ENCODE measurements around the gene MALRD1. TPM values are rescaled to one million over a fixed set of nuclear protein-coding genes. Genes with fewer than 3 reads are reported as not detected.

The MALRD1 gene
- total RNA-seq, 4 donors from 2014 or later, result 1.1 to 6.2 TPM; not detected in 2

DNA sequence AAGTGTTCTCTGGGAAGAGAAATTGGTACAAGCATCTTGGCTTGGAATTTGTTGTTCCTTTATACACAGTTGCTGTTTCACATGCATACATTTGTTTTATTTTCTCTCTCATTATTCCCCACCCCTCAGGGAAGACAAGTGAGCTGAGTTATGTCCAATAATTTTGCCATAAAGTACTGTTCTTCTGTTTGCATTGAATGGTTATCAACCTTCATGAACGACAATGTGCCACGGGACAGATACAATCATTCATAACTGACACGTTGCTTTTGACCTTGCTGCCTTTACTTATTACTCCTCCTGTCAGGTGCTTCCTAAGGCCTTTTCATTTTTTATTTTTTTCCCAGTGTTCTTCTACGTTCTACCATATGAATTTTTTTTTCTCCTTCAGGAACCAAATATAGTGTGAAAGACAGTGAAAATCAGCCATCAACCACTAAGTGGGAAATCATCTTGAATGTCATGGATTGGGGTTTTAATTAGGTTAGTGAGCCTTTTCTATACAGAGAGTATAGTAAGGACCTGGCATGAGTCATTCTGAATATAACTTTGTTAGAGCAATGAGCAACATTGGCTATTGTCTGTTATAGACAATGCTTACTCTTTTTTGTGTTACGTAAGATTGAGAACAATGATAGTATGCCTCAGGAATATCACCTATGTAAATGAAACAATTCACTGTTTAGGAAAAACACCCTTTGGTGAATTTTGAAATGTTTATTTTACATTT lies 383.2 kb downstream of the MALRD1 start:
- intact Hi-C loops (cut with DNase I; ENCODE audit: low total_unique reads), result no loop called here
- TF ChIP-seq POLR2A (IDR thresholded peaks at IDR 0.05), result no peak
- TF ChIP-seq, protein P1, sequence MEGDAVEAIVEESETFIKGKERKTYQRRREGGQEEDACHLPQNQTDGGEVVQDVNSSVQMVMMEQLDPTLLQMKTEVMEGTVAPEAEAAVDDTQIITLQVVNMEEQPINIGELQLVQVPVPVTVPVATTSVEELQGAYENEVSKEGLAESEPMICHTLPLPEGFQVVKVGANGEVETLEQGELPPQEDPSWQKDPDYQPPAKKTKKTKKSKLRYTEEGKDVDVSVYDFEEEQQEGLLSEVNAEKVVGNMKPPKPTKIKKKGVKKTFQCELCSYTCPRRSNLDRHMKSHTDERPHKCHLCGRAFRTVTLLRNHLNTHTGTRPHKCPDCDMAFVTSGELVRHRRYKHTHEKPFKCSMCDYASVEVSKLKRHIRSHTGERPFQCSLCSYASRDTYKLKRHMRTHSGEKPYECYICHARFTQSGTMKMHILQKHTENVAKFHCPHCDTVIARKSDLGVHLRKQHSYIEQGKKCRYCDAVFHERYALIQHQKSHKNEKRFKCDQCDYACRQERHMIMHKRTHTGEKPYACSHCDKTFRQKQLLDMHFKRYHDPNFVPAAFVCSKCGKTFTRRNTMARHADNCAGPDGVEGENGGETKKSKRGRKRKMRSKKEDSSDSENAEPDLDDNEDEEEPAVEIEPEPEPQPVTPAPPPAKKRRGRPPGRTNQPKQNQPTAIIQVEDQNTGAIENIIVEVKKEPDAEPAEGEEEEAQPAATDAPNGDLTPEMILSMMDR (IDR thresholded peaks at IDR 0.05), result no peak
- no peak overlapping the region for H3K4me3 ChIP-seq

DNA sequence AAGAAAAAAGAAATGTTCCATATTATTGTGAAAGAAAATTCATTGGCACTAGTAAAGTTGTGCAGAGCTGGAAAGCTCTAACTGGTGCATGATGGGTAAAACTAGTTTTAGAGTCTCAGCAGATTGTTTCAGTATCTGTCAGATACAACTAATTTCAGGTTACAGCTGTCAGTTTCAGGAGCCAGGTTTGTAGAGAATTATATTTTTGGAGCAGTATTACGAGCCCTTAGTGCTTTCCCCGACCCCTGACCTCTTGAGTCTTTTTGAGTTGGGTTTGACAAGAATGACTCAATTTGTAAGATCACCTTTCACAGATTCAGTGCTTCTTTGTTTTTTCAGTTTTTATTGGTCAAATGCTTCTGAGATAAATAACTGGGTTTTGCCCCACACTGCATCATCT lies 401.3 kb downstream of the MALRD1 start:
- intact Hi-C loops (cut with DNase I; ENCODE audit: low total_unique reads), result no loop called here
- DNase-seq, result no peak
- no peaks in the 10 kb centered on the region for H3K36me3 ChIP-seq
- TF ChIP-seq, protein P1 (IDR thresholded peaks at IDR 0.05), result no peak
- no peaks in the 10 kb centered on the region for H3K27me3 ChIP-seq
- no peaks in the 10 kb centered on the region for H3K9me3 ChIP-seq
- no peaks in the 10 kb centered on the region for H3K4me1 ChIP-seq
- no peak overlapping the region for H3K27ac ChIP-seq
- H3K4me3 ChIP-seq, result no peak overlapping the region

More for the DNA sequence above, 383.2 kb downstream of the MALRD1 start:
- Histone ChIP-seq H3K9me3 (no peaks in the 10 kb centered on the region), H3K36me3 (no peaks in the 10 kb centered on the region), H3K4me1 (no peaks in the 10 kb centered on the region), H3K27me3 (no peaks in the 10 kb centered on the region), H3K27ac (no peak overlapping the region)
- DNase-seq, result no peak

DNA sequence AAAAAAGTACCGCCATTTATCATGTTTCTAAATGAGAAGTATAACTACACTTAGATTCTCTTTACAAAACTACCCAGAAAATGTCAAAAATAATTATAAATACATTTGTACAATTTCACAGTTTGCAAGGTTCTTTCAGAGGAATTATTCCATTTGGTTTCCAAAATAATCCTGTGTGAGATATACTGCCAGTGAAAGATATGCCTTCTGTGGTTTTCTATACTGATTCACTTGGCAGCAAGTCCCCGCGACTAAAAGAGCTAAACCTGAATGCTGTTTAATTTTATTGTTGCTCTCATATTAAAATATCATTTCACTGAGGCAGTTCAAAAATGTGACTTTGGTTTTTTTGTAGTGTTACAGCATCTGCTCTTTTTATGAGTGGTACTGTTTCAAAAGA lies 402.8 kb downstream of the MALRD1 start:
- no peaks in the 10 kb centered on the region for H3K27me3 ChIP-seq
- no peak overlapping the region for H3K27ac ChIP-seq
- DNase-seq, result no peak
- H3K4me3 ChIP-seq, result no peak overlapping the region
- H3K9me3 ChIP-seq, result no peaks in the 10 kb centered on the region
- no peaks in the 10 kb centered on the region for H3K4me1 ChIP-seq
- TF ChIP-seq, protein P1 (IDR thresholded peaks at IDR 0.05), result no peak
- no peak for TF ChIP-seq POLR2A (IDR thresholded peaks at IDR 0.05)
- no peaks in the 10 kb centered on the region for H3K36me3 ChIP-seq
- intact Hi-C loops (cut with DNase I; ENCODE audit: low total_unique reads), result no loop called here

DNA sequence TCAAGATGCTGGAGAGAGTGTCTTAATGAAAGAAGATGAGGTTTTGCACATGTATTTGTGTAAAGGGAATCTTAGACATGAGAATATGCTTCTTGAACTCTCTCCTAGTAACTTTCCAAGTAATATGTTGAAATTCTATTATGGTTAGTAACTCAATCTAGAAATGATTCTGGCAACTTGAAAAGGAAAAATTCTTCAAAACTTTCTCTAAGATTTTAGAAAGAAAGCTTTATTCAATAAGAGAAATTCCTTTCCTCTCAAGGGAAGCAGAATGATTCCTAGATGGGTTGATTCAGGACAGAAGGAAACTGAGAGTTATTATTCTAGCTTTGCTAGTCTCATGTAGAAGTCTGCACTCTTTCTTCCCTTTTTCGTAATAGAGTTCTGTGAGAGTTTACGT lies 403.3 kb downstream of the MALRD1 start:
- H3K27me3 ChIP-seq, result no peaks in the 10 kb centered on the region
- no peak for DNase-seq
- TF ChIP-seq POLR2A (IDR thresholded peaks at IDR 0.05), result no peak
- TF ChIP-seq, protein P1 (IDR thresholded peaks at IDR 0.05), result no peak
- no peaks in the 10 kb centered on the region for H3K9me3 ChIP-seq
- H3K36me3 ChIP-seq, result no peaks in the 10 kb centered on the region
- H3K27ac ChIP-seq, result no peak overlapping the region
- H3K4me1 ChIP-seq, result no peaks in the 10 kb centered on the region
- intact Hi-C loops (cut with DNase I; ENCODE audit: low total_unique reads), result no loop called here
- H3K4me3 ChIP-seq, result no peak overlapping the region

DNA sequence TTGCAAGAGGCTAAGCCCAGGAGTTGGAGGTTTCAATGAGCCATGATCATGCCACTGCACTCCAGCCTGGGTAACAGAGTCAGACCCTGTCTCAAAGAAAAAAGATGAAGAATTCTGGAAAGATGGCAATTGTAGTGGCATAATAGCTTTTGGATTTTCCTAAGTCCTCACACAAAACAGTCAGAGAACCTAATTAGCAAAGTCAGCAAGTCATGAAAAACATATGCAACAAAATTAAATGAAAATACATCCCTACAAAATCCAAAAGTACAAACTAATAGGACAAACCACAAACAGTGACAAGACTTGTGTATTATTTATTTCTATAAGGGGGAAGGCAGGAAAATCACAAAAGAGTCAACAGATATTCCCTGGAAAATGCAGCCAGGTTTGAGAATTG lies 405.4 kb downstream of the MALRD1 start:
- intact Hi-C loops (cut with DNase I; ENCODE audit: low total_unique reads), result no loop called here
- Histone ChIP-seq H3K4me3 (no peak overlapping the region), H3K36me3 (no peaks in the 10 kb centered on the region), H3K9me3 (no peaks in the 10 kb centered on the region), H3K27ac (no peak overlapping the region), H3K27me3 (no peaks in the 10 kb centered on the region), H3K4me1 (no peaks in the 10 kb centered on the region)
- no peak for DNase-seq
- TF ChIP-seq POLR2A (IDR thresholded peaks at IDR 0.05), result no peak
- TF ChIP-seq, protein P1 (IDR thresholded peaks at IDR 0.05), result no peak

Data from uterus (tissue), 4 donors.